Epithelial cell of proximal tubule (primary cell): ENCODE measurements around the gene ZNF620. TPM values are rescaled to one million over a fixed set of nuclear protein-coding genes. Genes with fewer than 3 reads are reported as not detected.

Experiments
- DNase-seq: peaks from one replicate; pipeline ENCODE4 v3.0.0-alpha.2; 2011; ENCODE audit warnings: low read depth
- H3K4me3 ChIP-seq: 2 replicates; pipeline ENCODE4 v1.5.1; 2011; ENCODE audit warnings: low read depth, mild to moderate bottlenecking, low read length
- CTCF ChIP-seq: conservative IDR thresholded peaks from 2 replicates; pipeline ENCODE4 v1.5.1; 2012; ENCODE audit warnings: low read depth, mild to moderate bottlenecking, low read length
- total RNA-seq: library from RNA; depleted of rRNA; stranded (reverse); fragments of >200 nt; gene quantifications from 2 replicates; pipeline ENCODE4 v1.2.3, GENCODE V29; 2015

ZNF620 gene
- total RNA-seq, 1 donor from 2014 or later = 2.5 TPM

- no peak for TF ChIP-seq CTCF
- peak; percentile 25 for DNase-seq
- H3K4me3 ChIP-seq = peak within 1 kb of the TSS; percentile 73
Measured at GRCh38 chr3:40476478-40477470, 29.1 kb upstream of the ZNF620 start, which contains the start of gene ZNF619. Gene ZNF619, plus strand, starts transcription at chr3:40477122. Its CDS starts 858 bp downstream, at chr3:40477980.

DNA sequence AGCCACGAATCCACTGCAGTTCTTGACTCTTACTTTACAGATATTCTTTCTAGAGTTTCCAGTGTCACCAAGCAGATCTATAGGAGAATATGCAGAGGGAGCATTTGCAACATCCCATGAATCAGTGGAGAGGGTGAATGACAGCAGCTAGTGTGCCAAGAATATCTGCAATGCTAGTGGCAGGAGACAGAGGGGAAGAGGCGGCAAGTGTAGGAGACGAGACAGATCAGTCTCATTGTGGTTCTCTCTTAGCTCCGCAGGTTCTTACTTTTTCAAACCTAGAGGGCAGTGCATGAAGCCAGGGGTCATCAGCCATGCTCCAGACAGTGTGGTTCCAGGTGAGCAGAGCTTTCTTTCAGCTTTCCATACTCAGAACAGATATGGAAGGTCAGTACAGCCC, 28.2 kb upstream of the ZNF620 start:
- no peak for DNase-seq
- no peak for TF ChIP-seq CTCF
- peak overlapping the region; percentile 73 for H3K4me3 ChIP-seq

DNA sequence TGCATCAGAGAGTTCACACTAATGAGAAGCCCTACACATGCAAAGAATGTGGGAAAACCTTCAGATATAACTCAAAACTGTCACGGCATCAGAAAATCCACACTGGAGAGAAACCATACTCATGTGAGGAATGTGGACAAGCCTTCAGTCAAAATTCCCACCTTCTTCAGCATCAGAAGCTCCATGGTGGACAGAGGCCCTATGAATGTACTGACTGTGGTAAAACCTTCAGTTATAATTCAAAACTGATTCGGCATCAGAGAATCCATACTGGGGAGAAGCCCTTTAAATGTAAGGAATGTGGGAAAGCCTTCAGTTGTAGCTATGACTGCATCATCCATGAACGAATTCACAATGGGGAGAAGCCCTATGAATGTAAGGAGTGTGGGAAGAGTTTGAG, 18.7 kb upstream of the ZNF620 start:
- no peak for DNase-seq

DNA sequence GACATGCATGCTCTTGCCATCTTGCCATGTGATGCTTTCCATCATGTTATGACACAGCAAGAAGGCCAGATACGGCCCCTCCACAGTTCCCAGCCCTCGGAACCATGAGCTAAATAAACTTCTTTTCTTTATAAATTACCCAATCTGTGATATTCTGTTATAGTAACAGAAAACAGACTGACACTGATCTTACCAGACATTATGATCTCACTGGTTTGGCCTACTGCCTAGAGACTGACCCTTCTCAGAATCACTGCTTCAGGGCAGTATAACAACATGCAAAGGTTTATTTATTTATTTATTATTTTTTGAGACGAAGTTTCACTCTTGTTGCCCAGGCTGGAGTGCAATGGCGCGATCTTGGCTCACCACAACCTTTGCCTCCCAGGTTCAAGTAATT, 14.9 kb upstream of the ZNF620 start:
- H3K4me3 ChIP-seq = no peak overlapping the region
- DNase-seq = no peak
- TF ChIP-seq CTCF = no peak

More for the DNA sequence above, 18.7 kb upstream of the ZNF620 start:
- no peak for TF ChIP-seq CTCF
- no peak overlapping the region for H3K4me3 ChIP-seq

- H3K4me3 ChIP-seq = no peak overlapping the region
- no peak for TF ChIP-seq CTCF
- no peak for DNase-seq
Measured at GRCh38 chr3:40494698-40495097, 11.1 kb upstream of the ZNF620 start.

GRCh38 chr3:40497288-40497687, 8.6 kb upstream of the ZNF620 start:
- DNase-seq = no peak

More at GRCh38 chr3:40497288-40497687, 8.6 kb upstream of the ZNF620 start:
- H3K4me3 ChIP-seq = no peak overlapping the region
- TF ChIP-seq CTCF = no peak
